BE2C (cell line): ENCODE results near the gene HCN3.

Experiments used
- DNase-seq: peaks from one replicate; pipeline ENCODE4 v3.0.0-alpha.2; 2020
- H3K27me3 ChIP-seq: fragments of 250-450 bp; sonication (Bioruptor Pico); 2 replicates; pipeline ENCODE4 v1.5.1; 2020; ENCODE audit warnings: mild to moderate bottlenecking
- H3K36me3 ChIP-seq: fragments of 250-450 bp; sonication (Bioruptor Pico); 2 replicates; pipeline ENCODE4 v1.5.1; 2020; ENCODE audit warnings: mild to moderate bottlenecking
- H3K4me1 ChIP-seq: fragments of 250-450 bp; sonication (Bioruptor Pico); 2 replicates; pipeline ENCODE4 v1.5.1; 2020
- H3K4me3 ChIP-seq: 2 replicates; pipeline ENCODE4 v1.5.1; 2011; ENCODE audit warnings: low read depth, low read length
- H3K9me3 ChIP-seq: fragments of 250-450 bp; sonication (Bioruptor Pico); 2 replicates; pipeline ENCODE4 v1.5.1; 2020
- TF ChIP-seq, protein P1 (sequence below): IDR thresholded peaks from 2 replicates; pipeline ENCODE4 v1.5.1; 2012; ENCODE audit warnings: mild to moderate bottlenecking, low read depth, low read length

Gene HCN3

GRCh38 chr1:155329980-155330598 lies 52.8 kb downstream of the HCN3 start:
- H3K9me3 ChIP-seq = no peaks in the 10 kb centered on the region
- no peaks in the 10 kb centered on the region for H3K27me3 ChIP-seq
- no peak for DNase-seq
- no peaks in the 10 kb centered on the region; the same call in 1 of the 2 replicates for H3K4me1 ChIP-seq
- H3K4me3 ChIP-seq = no peak overlapping the region
- H3K36me3 ChIP-seq = peaks cover 26% of the 10 kb centered on the region
- TF ChIP-seq, protein P1, sequence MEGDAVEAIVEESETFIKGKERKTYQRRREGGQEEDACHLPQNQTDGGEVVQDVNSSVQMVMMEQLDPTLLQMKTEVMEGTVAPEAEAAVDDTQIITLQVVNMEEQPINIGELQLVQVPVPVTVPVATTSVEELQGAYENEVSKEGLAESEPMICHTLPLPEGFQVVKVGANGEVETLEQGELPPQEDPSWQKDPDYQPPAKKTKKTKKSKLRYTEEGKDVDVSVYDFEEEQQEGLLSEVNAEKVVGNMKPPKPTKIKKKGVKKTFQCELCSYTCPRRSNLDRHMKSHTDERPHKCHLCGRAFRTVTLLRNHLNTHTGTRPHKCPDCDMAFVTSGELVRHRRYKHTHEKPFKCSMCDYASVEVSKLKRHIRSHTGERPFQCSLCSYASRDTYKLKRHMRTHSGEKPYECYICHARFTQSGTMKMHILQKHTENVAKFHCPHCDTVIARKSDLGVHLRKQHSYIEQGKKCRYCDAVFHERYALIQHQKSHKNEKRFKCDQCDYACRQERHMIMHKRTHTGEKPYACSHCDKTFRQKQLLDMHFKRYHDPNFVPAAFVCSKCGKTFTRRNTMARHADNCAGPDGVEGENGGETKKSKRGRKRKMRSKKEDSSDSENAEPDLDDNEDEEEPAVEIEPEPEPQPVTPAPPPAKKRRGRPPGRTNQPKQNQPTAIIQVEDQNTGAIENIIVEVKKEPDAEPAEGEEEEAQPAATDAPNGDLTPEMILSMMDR = no peak

DNA sequence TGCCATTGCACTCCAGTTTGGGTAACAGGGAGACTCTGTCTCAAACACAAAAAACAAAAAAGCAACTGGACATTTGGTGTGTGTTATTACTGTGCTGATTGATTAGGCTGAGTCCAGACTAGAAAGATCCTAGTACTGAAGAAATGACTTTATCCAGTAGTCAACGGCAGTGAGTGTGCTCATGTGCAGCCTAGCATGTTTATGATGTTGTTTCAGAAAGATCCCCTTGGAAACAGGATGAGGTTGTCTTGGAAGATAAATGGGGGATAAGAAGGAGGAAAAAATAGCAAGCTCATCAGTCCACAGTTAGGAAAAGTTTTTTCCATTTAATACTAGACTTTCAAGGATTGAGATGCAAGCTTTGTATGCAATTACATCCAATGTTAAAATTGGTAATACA lies 57.7 kb downstream of the HCN3 start:
- H3K36me3 ChIP-seq = peaks cover 50% of the 10 kb centered on the region
- TF ChIP-seq, protein P1 = no peak

More for the DNA sequence above, 57.7 kb downstream of the HCN3 start:
- Histone ChIP-seq H3K9me3 (no peaks in the 10 kb centered on the region), H3K27me3 (no peaks in the 10 kb centered on the region), H3K4me1 (no peaks in the 10 kb centered on the region), H3K4me3 (no peak overlapping the region)
- no peak for DNase-seq
